BE2C (cell line): Measurements from ENCODE around the gene SDF2.
A peak's percentile ranks its signal among the peaks of the same experiment; 100 is the strongest.

Experiments
- DNase-seq: peaks from one replicate; pipeline ENCODE4 v3.0.0-alpha.2; 2020
- H3K27me3 ChIP-seq: fragments of 250-450 bp; sonication (Bioruptor Pico); 2 replicates; pipeline ENCODE4 v1.5.1; 2020; ENCODE audit warnings: mild to moderate bottlenecking
- H3K36me3 ChIP-seq: fragments of 250-450 bp; sonication (Bioruptor Pico); 2 replicates; pipeline ENCODE4 v1.5.1; 2020; ENCODE audit warnings: mild to moderate bottlenecking
- H3K4me1 ChIP-seq: fragments of 250-450 bp; sonication (Bioruptor Pico); 2 replicates; pipeline ENCODE4 v1.5.1; 2020
- H3K4me3 ChIP-seq: 2 replicates; pipeline ENCODE4 v1.5.1; 2011; ENCODE audit warnings: low read depth, low read length
- H3K9me3 ChIP-seq: fragments of 250-450 bp; sonication (Bioruptor Pico); 2 replicates; pipeline ENCODE4 v1.5.1; 2020
- TF ChIP-seq, protein P1 (sequence below): IDR thresholded peaks from 2 replicates; pipeline ENCODE4 v1.5.1; 2012; ENCODE audit warnings: mild to moderate bottlenecking, low read depth, low read length

The SDF2 gene

GRCh38 chr17:28643983-28644786 lies 17.5 kb downstream of the SDF2 start:
- no peaks in the 10 kb centered on the region for H3K9me3 ChIP-seq
- TF ChIP-seq, protein P1, sequence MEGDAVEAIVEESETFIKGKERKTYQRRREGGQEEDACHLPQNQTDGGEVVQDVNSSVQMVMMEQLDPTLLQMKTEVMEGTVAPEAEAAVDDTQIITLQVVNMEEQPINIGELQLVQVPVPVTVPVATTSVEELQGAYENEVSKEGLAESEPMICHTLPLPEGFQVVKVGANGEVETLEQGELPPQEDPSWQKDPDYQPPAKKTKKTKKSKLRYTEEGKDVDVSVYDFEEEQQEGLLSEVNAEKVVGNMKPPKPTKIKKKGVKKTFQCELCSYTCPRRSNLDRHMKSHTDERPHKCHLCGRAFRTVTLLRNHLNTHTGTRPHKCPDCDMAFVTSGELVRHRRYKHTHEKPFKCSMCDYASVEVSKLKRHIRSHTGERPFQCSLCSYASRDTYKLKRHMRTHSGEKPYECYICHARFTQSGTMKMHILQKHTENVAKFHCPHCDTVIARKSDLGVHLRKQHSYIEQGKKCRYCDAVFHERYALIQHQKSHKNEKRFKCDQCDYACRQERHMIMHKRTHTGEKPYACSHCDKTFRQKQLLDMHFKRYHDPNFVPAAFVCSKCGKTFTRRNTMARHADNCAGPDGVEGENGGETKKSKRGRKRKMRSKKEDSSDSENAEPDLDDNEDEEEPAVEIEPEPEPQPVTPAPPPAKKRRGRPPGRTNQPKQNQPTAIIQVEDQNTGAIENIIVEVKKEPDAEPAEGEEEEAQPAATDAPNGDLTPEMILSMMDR, result peak; percentile 53
- peak overlapping the region; percentile 68 for H3K4me3 ChIP-seq
- no peaks in the 10 kb centered on the region for H3K27me3 ChIP-seq
- DNase-seq, result peak; percentile 29
- H3K4me1 ChIP-seq, result no peaks in the 10 kb centered on the region
- H3K36me3 ChIP-seq, result peaks cover 29% of the 10 kb centered on the region

- H3K27me3 ChIP-seq, result no peaks in the 10 kb centered on the region
- no peaks in the 10 kb centered on the region for H3K4me1 ChIP-seq
- peaks cover 43% of the 10 kb centered on the region for H3K36me3 ChIP-seq
- no peak for DNase-seq
- H3K9me3 ChIP-seq, result no peaks in the 10 kb centered on the region
- H3K4me3 ChIP-seq, result no peak overlapping the region
- TF ChIP-seq, protein P1, result no peak
These were observed 20.1 kb downstream of the SDF2 start for GRCh38 chr17:28641579-28641978.

DNA sequence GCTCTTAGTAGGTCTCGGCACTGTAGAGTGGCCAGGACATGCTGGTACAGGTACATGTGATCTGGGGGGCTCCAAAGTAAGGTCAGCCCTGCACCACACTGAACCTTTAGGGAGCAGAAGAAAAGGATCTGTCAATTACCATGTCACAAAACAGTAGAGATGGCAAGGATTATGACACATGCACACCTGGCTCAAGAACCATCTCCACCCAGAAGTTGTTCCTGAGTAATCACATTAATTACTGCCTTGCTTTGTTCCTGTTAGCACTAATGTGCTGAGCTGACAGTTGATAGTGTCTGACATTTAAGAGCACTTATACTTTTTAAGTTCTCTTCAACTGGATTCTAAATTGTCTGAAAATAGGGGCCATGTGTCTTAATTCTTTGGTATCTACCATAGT lies 26.2 kb downstream of the SDF2 start:
- DNase-seq, result no peak
- H3K9me3 ChIP-seq, result no peaks in the 10 kb centered on the region
- TF ChIP-seq, protein P1, result no peak
- H3K4me1 ChIP-seq, result no peaks in the 10 kb centered on the region
- no peaks in the 10 kb centered on the region for H3K27me3 ChIP-seq
- H3K36me3 ChIP-seq, result peaks cover 33% of the 10 kb centered on the region
- H3K4me3 ChIP-seq, result no peak overlapping the region

GRCh38 chr17:28634206-28634865 lies 27.4 kb downstream of the SDF2 start:
- TF ChIP-seq, protein P1, result no peak
- H3K4me1 ChIP-seq, result no peaks in the 10 kb centered on the region
- DNase-seq, result no peak
- H3K4me3 ChIP-seq, result no peak overlapping the region
- peaks cover 29% of the 10 kb centered on the region for H3K36me3 ChIP-seq
- no peaks in the 10 kb centered on the region for H3K27me3 ChIP-seq
- no peaks in the 10 kb centered on the region for H3K9me3 ChIP-seq

GRCh38 chr17:28626818-28627217 lies 34.9 kb downstream of the SDF2 start:
- Histone ChIP-seq H3K4me3 (no peak overlapping the region), H3K36me3 (peaks cover 11% of the 10 kb centered on the region), H3K9me3 (no peaks in the 10 kb centered on the region), H3K4me1 (no peaks in the 10 kb centered on the region), H3K27me3 (no peaks in the 10 kb centered on the region)
- TF ChIP-seq, protein P1, result no peak
- DNase-seq, result no peak

- Histone ChIP-seq H3K27me3 (no peaks in the 10 kb centered on the region), H3K4me1 (no peaks in the 10 kb centered on the region), H3K9me3 (no peaks in the 10 kb centered on the region), H3K4me3 (no peak overlapping the region), H3K36me3 (peaks cover 21% of the 10 kb centered on the region)
- DNase-seq, result no peak
- TF ChIP-seq, protein P1, result no peak
These were observed 37.6 kb downstream of the SDF2 start for GRCh38 chr17:28624148-28624547.
